Activated CD4-positive, alpha-beta T cell treated with anti-CD3 and anti-CD28 coated beads for 36 hours (primary cell): ENCODE results near the gene OPRL1. TPM values are rescaled to one million over a fixed set of nuclear protein-coding genes. Genes with fewer than 3 reads are reported as not detected.

Experiments used
- ATAC-seq: fragments of 200-7000 bp; cut with Tn5 transposase; one replicate; pipeline ENCODE4 v1.10.0; 2021; ENCODE audit warnings: mild to moderate bottlenecking, moderate library complexity
- CTCF ChIA-PET: fragments of 350-600 bp; sonication (Branson Sonifier 250); formaldehyde crosslinking; loops from one replicate; lab custom pipeline; 2021; ENCODE audit warnings: antibody characterized with exemption; lab: Charles Lee
- POLR2A ChIA-PET: fragments of 350-600 bp; sonication (Branson Sonifier 250); formaldehyde crosslinking; loops from one replicate; lab custom pipeline; 2021; ENCODE audit warnings: antibody characterized with exemption, inconsistent platforms; lab: Charles Lee
- DNase-seq: peaks from one replicate; pipeline ENCODE4 v3.0.0-alpha.2; 2020
- H3K27ac Mint-ChIP-seq: one replicate; pipeline ENCODE4 v1.8.0; 2021; ENCODE audit warnings: mixed read lengths
- H3K27me3 Mint-ChIP-seq: one replicate; pipeline ENCODE4 v1.8.0; 2021; ENCODE audit warnings: mixed read lengths
- H3K36me3 Mint-ChIP-seq: one replicate; pipeline ENCODE4 v1.8.0; 2021; ENCODE audit warnings: low read depth, mixed read lengths
- H3K4me1 Mint-ChIP-seq: one replicate; pipeline ENCODE4 v1.8.0; 2021; ENCODE audit warnings: mixed read lengths
- H3K4me3 Mint-ChIP-seq: one replicate; pipeline ENCODE4 v1.8.0; 2021; ENCODE audit warnings: mild to moderate bottlenecking, moderate library complexity, mixed read lengths
- H3K9me3 Mint-ChIP-seq: one replicate; pipeline ENCODE4 v1.8.0; 2021; ENCODE audit warnings: low read depth, mixed read lengths
- intact Hi-C, 2 experiments: fragments of 100-400 bp; cut with DNase I in 1 of 2; cut with micrococcal nuclease in 1 of 2; formaldehyde crosslinking; loops; one replicate each; pipeline versions ENCODE4 v1.14.2 to v1.15.1; 2022 to 2024; cut with DNase I, micrococcal nuclease
- total RNA-seq, 2 experiments: library from RNA; stranded (reverse); gene quantifications; one replicate each; pipeline ENCODE4 v1.2.3, GENCODE V29; 2021

OPRL1 gene
- under 1 TPM; 0.42 to 0.50 TPM for total RNA-seq

GRCh38 chr20:64080013-64080812 lies at the start of gene OPRL1:
Gene OPRL1, plus strand, starts transcription at chr20:64080082. Its CDS starts 12,639 bp downstream, at chr20:64092721.
- ATAC-seq, result peak; percentile 4
- Mint-ChIP-seq H3K27me3 (peaks cover 4% of the 10 kb centered on the region), H3K27ac (peak within 1 kb of the TSS; percentile 88), H3K36me3 (peaks cover 2% of the 10 kb centered on the region), H3K9me3 (no peaks in the 10 kb centered on the region), H3K4me3 (peak within 1 kb of the TSS; percentile 90), H3K4me1 (peaks cover 29% of the 10 kb centered on the region)
- peak; percentile 59 for DNase-seq
- intact Hi-C loops, result loop anchor here in 1 of 2 experiments (5.0 kb wide), 1 partner anchor 177 kb away; the partner anchor contains the start of gene PCMTD2
- CTCF ChIA-PET, result interaction anchor here (0.6 to 1.3 kb wide), 4 partner anchors 10 to 560 kb away, joined by 3 to 4 read pairs (median 4); partner anchors contain the start of genes PPDPF and PRPF6
- POLR2A ChIA-PET, result no interaction called here

GRCh38 chr20:64030371-64031134 lies 49.3 kb upstream of the OPRL1 start:
- Mint-ChIP-seq H3K4me3 (no peak overlapping the region), H3K9me3 (no peaks in the 10 kb centered on the region), H3K27ac (no peak overlapping the region), H3K4me1 (peaks cover 16% of the 10 kb centered on the region), H3K36me3 (peaks cover 39% of the 10 kb centered on the region), H3K27me3 (no peaks in the 10 kb centered on the region)
- ChIA-PET CTCF (interaction anchor here (1.0 kb wide), 1 partner anchor 26 kb away, joined by 3 read pairs; no protein-coding TSS in a partner anchor), POLR2A (no interaction called here)
- ATAC-seq, result no peak
- intact Hi-C loops, result no loop called here
- DNase-seq, result no peak

DNA sequence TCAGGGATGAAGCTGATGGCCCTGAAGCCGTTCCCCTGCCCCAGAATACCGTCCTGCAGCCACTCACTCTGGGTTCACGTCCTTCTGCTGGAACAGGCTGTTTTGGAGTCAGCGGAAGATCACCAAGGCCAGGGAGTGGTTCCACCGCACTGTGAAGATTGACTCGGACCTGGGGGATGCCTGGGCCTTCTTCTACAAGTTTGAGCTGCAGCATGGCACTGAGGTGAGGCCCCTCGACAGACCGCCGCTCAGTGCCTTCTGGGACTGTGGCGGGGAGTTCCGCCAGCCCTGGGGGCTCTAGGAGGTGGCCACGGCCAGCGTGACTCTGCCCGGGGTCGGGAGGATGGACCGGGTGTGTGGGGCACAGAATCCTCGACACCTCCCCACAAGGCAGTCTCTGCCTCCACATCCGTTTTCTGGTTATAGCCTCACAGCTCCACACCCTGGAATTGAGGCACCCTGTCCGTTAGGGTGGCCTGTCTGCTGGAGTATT lies 48.0 kb upstream of the OPRL1 start:
- intact Hi-C loops, result no loop called here
- POLR2A ChIA-PET, result no interaction called here
- ATAC-seq (no peak), DNase-seq (no peak)
- H3K36me3 Mint-ChIP-seq, result peaks cover 31% of the 10 kb centered on the region
- H3K9me3 Mint-ChIP-seq, result no peaks in the 10 kb centered on the region
- CTCF ChIA-PET, result no interaction called here
- no peaks in the 10 kb centered on the region for H3K27me3 Mint-ChIP-seq
- no peak overlapping the region for H3K27ac Mint-ChIP-seq
- H3K4me3 Mint-ChIP-seq, result no peak overlapping the region
- H3K4me1 Mint-ChIP-seq, result peaks cover 28% of the 10 kb centered on the region

DNA sequence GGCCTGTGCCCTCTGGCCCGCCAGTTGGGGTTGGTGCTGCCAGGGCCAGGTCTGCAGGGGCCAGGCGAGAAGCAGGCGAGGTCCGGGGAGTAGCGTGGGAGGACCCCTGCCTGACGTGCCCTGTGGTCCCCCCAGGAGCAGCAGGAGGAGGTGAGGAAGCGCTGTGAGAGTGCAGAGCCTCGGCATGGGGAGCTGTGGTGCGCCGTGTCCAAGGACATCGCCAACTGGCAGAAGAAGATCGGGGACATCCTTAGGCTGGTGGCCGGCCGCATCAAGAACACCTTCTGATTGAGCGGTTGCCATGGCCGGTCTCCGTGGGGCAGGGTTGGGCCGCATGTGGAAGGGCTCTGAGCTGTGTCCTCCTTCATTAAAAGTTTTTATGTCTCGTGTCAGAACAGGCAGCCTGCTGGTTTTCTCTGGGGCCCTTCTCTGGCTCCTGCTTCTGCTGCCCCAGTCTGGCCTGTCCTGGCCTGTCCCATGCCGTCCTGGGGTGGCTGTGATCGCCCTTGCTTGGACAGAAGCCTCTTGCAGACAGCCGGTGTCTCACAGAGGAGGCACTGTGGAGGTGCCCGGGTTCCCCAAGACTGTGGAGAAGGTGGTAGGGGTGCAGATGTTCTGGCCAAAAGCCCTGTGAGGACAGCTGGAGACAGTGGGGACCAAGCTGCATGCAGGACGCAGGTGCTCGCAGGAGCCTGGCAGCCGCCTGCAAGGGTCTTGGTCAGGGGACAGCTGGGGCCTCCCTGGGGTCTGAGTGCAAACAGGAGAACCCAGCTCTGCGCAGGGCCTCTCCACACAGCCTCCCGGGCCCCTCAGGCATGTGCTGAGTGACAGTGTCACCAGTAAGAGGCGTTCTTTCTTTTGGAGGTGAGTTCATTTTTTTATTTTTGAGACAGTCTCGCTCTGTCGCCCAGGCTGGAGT lies 46.9 kb upstream of the OPRL1 start:
- ChIA-PET CTCF (interaction anchor here (1.2 kb wide), 1 partner anchor 53 kb away, joined by 3 read pairs; no protein-coding TSS in a partner anchor), POLR2A (no interaction called here)
- no peak for DNase-seq
- Mint-ChIP-seq H3K4me3 (no peak overlapping the region), H3K36me3 (peaks cover 29% of the 10 kb centered on the region), H3K4me1 (peaks cover 39% of the 10 kb centered on the region), H3K27me3 (peaks cover 2% of the 10 kb centered on the region), H3K27ac (no peak overlapping the region), H3K9me3 (no peaks in the 10 kb centered on the region)
- intact Hi-C loops, result no loop called here
- no peak for ATAC-seq

- Mint-ChIP-seq H3K36me3 (peaks cover 27% of the 10 kb centered on the region), H3K4me1 (peaks cover 39% of the 10 kb centered on the region), H3K4me3 (no peak overlapping the region), H3K9me3 (no peaks in the 10 kb centered on the region), H3K27me3 (peaks cover 2% of the 10 kb centered on the region), H3K27ac (peak overlapping the region; percentile 90)
- intact Hi-C loops, result no loop called here
- ATAC-seq, result no peak
- CTCF ChIA-PET, result interaction anchor here (1.2 kb wide), 1 partner anchor 54 kb away, joined by 3 read pairs; no protein-coding TSS in a partner anchor
- no peak for DNase-seq
- POLR2A ChIA-PET, result interaction anchor here (0.6 kb wide), 1 partner anchor 27 kb away, joined by 3 read pairs; no protein-coding TSS in a partner anchor
Measured at GRCh38 chr20:64033981-64034493, 45.8 kb upstream of the OPRL1 start.

DNA sequence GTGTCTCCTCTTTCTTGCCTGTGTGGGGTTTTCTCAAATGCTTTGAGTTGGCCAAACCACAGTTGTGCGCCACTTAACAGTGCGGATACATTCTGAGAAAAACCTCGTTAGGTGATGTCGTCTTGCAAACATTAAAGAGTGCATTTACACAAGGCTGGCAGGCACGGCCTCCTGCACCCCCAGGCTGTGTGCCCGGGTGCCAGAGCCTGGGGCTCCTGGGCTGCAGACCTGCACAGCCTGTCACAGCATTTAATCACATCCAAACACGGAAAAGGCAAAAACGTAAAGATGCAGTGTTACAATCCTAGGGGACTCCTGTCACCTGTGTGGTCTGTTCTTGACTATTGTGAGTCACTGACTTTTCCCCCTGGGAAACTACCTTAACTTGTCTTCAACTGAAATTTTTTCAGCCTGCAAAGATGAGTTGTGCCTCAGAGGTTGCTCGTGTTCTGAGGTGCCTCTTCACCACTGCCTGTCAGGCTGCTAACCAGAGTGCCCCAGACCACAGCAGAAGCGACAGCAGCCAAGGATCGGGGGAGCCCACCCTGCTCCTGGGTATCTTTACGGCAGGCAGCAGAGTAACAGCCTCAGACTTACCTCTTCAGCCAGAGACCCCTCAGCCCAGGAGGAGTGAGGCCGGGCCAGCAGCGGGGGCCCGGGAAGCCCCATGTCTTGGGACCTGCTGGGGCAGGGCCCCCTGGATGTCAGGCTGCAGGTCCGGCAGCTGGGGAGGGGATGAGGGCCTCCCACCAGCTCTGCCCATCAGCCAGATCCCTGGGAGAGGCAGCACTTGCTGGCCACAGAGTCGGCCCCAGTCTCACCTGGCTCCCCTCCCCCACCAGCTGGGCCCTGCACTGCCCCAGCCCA lies 44.6 kb upstream of the OPRL1 start:
- H3K9me3 Mint-ChIP-seq, result no peaks in the 10 kb centered on the region
- peaks cover 49% of the 10 kb centered on the region for H3K4me1 Mint-ChIP-seq
- peaks cover 2% of the 10 kb centered on the region for H3K27me3 Mint-ChIP-seq
- POLR2A ChIA-PET, result no interaction called here
- peak; percentile 55 for ATAC-seq
- CTCF ChIA-PET, result interaction anchor here (0.6 kb wide), 1 partner anchor 411 kb away, joined by 3 read pairs; no protein-coding TSS in a partner anchor
- peaks cover 20% of the 10 kb centered on the region for H3K36me3 Mint-ChIP-seq
- peak overlapping the region; percentile 21 for H3K4me3 Mint-ChIP-seq
- intact Hi-C loops, result loop anchor here in 1 of 2 experiments (5.0 kb wide), 1 partner anchor 298 kb away; the partner anchor contains the start of genes LIME1 and SLC2A4RG
- peak; percentile 68 for DNase-seq
- H3K27ac Mint-ChIP-seq, result peak overlapping the region; percentile 90

DNA sequence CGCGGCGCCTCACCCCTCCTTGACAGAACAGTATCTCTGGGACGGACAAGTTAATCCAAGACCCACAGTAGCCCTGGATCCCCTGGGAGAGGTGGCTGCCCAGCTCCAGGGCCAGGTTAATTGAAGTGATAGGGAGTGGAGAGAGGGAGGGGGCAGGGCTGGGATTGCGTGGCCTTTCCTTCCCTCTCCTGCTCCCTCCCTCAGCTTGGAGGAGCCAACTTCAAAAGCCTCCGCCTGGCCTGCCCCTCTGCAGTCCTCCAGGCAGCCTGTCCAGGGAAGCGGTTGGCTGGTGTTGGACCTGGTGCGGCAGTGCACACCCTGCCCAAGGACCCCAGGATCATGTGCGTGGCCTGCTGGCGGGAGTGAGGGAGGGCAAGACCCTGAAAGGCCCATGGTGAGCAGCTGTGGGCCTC lies 43.9 kb upstream of the OPRL1 start, which contains the start of gene C20orf204:
C20orf204 (plus strand) TSS at position 250 of the 413 bp plus-strand sequence; CDS start at position 392, 142 bp downstream.
- ChIA-PET CTCF (interaction anchor here (0.6 kb wide), 1 partner anchor 411 kb away, joined by 3 read pairs; no protein-coding TSS in a partner anchor), POLR2A (no interaction called here)
- ATAC-seq, result no peak

DNA sequence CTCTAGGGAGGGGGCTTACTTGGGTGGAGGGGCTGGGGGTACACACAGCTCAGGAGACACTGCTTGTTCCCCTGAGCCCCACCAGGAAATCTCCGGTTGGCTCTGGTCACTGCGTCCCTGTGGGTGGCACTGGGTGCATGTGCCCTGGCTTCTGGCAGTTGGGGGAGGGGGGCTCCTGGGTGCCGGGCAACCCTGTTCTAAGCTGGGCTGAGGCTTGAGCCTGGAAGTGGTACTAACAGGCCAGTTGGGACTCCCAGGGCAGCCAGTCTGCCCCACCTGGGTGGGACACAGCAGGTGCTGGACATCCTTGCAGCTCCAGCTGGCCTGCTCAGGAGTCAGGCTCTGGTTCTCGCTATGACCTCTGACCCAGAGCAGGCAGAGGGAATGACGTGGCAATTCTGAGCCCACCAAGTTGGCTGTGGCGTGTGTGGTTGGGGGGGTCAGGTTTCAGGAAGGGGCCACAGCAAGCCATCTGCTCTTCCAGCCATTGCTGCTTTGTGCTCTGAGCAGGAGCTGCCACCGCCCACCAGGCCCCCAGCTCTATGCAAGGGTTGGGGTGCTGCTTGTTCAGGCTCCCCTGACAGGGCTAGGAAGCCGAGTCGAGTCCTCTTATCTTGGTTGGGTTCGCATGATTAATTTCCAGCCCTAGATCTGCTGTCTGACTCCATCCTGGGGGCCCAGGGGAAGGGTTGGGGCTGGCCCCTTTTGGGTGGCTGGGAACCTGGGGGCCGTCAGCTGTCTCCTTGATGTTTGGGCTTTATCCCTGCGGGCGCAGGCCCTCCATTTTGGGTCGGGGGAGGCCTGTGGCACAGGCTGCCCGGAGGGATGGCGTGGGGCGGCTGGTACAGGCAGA lies 43.3 kb upstream of the OPRL1 start:
- intact Hi-C loops, result loop anchor here in 1 of 2 experiments (5.0 kb wide), 1 partner anchor 299 kb away; the partner anchor contains the start of genes LIME1 and SLC2A4RG
- ChIA-PET CTCF (interaction anchor here (0.6 to 0.7 kb wide), 4 partner anchors 35 to 220 kb away, joined by 3 read pairs; no protein-coding TSS in a partner anchor), POLR2A (no interaction called here)
- H3K9me3 Mint-ChIP-seq, result no peaks in the 10 kb centered on the region
- peaks cover 18% of the 10 kb centered on the region for H3K36me3 Mint-ChIP-seq
- DNase-seq (peak; percentile 49), ATAC-seq (no peak)
- H3K27me3 Mint-ChIP-seq, result peaks cover 2% of the 10 kb centered on the region
- peak overlapping the region; percentile 65 for H3K27ac Mint-ChIP-seq
- peaks cover 49% of the 10 kb centered on the region for H3K4me1 Mint-ChIP-seq
- H3K4me3 Mint-ChIP-seq, result no peak overlapping the region

More for the DNA sequence above, 43.9 kb upstream of the OPRL1 start, which contains the start of gene C20orf204:
- peaks cover 2% of the 10 kb centered on the region for H3K27me3 Mint-ChIP-seq
- H3K4me1 Mint-ChIP-seq, result peaks cover 49% of the 10 kb centered on the region
- no peaks in the 10 kb centered on the region for H3K9me3 Mint-ChIP-seq
- peak within 1 kb of the TSS; percentile 21 for H3K4me3 Mint-ChIP-seq
- DNase-seq, result no peak
- peaks cover 18% of the 10 kb centered on the region for H3K36me3 Mint-ChIP-seq
- intact Hi-C loops, result loop anchor here in 1 of 2 experiments (5.0 kb wide), 1 partner anchor 299 kb away; the partner anchor contains the start of genes LIME1 and SLC2A4RG
- H3K27ac Mint-ChIP-seq, result peak within 1 kb of the TSS; percentile 90

DNA sequence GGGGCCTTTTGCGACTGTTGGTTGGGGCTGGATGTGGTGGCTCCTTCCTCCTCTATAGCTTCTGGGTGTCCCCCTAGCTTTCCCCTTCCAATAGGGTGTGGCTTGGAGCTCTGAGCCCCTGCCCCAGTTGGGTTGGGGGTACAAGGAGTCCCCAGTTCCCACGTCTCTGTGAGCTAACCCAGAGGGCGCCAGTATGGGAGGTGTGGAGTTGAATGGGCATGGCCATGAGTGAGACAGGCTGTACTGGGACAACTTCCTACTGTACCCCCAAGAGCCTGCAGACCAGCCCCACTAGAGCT lies 42.7 kb upstream of the OPRL1 start:
- H3K27ac Mint-ChIP-seq, result no peak overlapping the region

More for the DNA sequence above, 42.7 kb upstream of the OPRL1 start:
- ChIA-PET CTCF (interaction anchor here (0.6 to 0.7 kb wide), 3 partner anchors 65 to 219 kb away, joined by 3 read pairs; no protein-coding TSS in a partner anchor), POLR2A (no interaction called here)
- Mint-ChIP-seq H3K36me3 (peaks cover 14% of the 10 kb centered on the region), H3K27me3 (peaks cover 2% of the 10 kb centered on the region), H3K4me1 (peaks cover 49% of the 10 kb centered on the region), H3K4me3 (no peak overlapping the region), H3K9me3 (no peaks in the 10 kb centered on the region)
- no peak for DNase-seq
- no peak for ATAC-seq
- intact Hi-C loops, result loop anchor here in 1 of 2 experiments (5.0 kb wide), 1 partner anchor 300 kb away; the partner anchor contains the start of genes LIME1 and SLC2A4RG
